K562 (cell line): ENCODE measurements around the gene HMCN2. TPM values are rescaled to one million over a fixed set of nuclear protein-coding genes. Genes with fewer than 3 reads are reported as not detected.

Source experiments
- POLR2AphosphoS2 ChIP-seq: IDR thresholded peaks from 2 replicates; pipeline ENCODE4 v1.6.1; 2012; ENCODE audit warnings: low read length, improper control_type of control experiment
- RBBP5 ChIP-seq: fragments of 200-600 bp; sonication (generic); IDR thresholded peaks from 2 replicates; pipeline ENCODE4 v1.6.1; 2012; ENCODE audit warnings: borderline replicate concordance, mild to moderate bottlenecking, low read length, control low read depth, inconsistent platforms; ENCODE audit not compliant: insufficient read depth, poor library complexity, severe bottlenecking
- RBM25 ChIP-seq: fragments of 200-400 bp; formaldehyde crosslinking; IDR thresholded peaks from 2 replicates; pipeline ENCODE4 v1.6.1; 2018; ENCODE audit warnings: low read length, low read depth, moderate library complexity; ENCODE audit not compliant: severe bottlenecking
- U2AF2 ChIP-seq: fragments of 200-400 bp; formaldehyde crosslinking; optimal IDR thresholded peaks from 2 replicates; pipeline ENCODE3; 2017; ENCODE audit warnings: low read depth, mild to moderate bottlenecking, low read length
- ZFP1 ChIP-seq: fragments of 450-650 bp; formaldehyde crosslinking; IDR thresholded peaks from 2 replicates; pipeline ENCODE4 v1.4.0; 2020; ENCODE audit warnings: mild to moderate bottlenecking, mixed read lengths
- polyA plus RNA-seq, 8 experiments: library from polyadenylated mRNA; depleted of rRNA in 4 of 8; stranded (reverse) in 5 of 8; unstranded in 3 of 8; fragments of >200 nt; fragmentation: Nextera tagmentation in 2 of 8; fragmentation: Illumina TruSeq in 1 of 8; extraction: Ambion mirVana in 2 of 8; extraction: Trizol in 1 of 8; gene quantifications; 2 replicates each; pipeline versions ENCODE4 v1.2.1 to v1.2.3, GENCODE V29; 2011 to 2014; ENCODE audit warnings: inconsistent platforms in 1 of 8, missing spikeins in 1 of 8
- total RNA-seq, 7 experiments: library from RNA; depleted of rRNA in 6 of 7; stranded (reverse); fragments of >200 nt in 6 of 7; fragmentation: Illumina TruSeq in 2 of 7; extraction: Trizol in 2 of 7; gene quantifications; 2 replicates each; pipeline versions ENCODE4 v1.2.1 to v1.2.3, GENCODE V29; 2011 to 2021; ENCODE audit warnings: low replicate concordance in 1 of 7
- TF ChIP-seq, protein P1 (sequence below): sonication (generic); formaldehyde crosslinking; IDR thresholded peaks from 2 replicates; pipeline ENCODE4 v1.8.1; 2023; ENCODE audit warnings: mild to moderate bottlenecking, missing genetic modification reagents
- TF ChIP-seq, protein P2 (sequence below): fragments of 450-650 bp; IDR thresholded peaks from 2 replicates; pipeline ENCODE4 v1.6.1; 2017; ENCODE audit warnings: antibody characterized with exemption, mild to moderate bottlenecking
- TF ChIP-seq, protein P3 (sequence below): fragments of 450-650 bp; conservative IDR thresholded peaks from 2 replicates; pipeline ENCODE4 v1.6.1; 2016; ENCODE audit warnings: missing genetic modification characterization, low read depth, mild to moderate bottlenecking, missing compliant biosample characterization, moderate library complexity
- TF ChIP-seq, protein P4 (sequence below): sonication (generic); formaldehyde crosslinking; IDR thresholded peaks from 2 replicates; pipeline ENCODE4 v1.8.0; 2022; ENCODE audit warnings: mild to moderate bottlenecking, missing genetic modification reagents

The HMCN2 gene
- total and polyA plus RNA-seq, 9 of the 15 experiments (the other 6 are each of a cell fraction or from before 2014, with no cell fraction given) = 0.01 TPM; not detected in 8

DNA sequence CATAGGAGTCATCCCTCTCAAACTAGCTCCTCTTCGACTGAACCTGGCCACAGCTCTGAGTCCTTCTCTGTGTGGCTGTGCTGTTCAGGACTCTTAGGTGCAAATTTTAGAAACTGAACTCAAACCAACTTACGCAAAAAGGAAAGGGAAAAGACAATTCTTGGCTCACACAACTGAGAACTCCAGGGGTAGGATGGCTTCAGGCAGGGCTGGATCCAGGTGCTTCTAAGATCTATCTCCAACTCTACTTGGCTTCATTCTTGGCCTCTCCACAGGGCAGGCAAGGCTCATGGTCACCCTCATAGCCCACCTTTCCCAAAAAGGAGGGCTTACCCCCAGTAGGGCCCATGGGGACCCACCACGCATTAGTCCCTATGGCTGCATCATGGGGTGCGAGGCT lies 187.3 kb downstream of the HMCN2 start (continued):
- TF ChIP-seq, protein P1, sequence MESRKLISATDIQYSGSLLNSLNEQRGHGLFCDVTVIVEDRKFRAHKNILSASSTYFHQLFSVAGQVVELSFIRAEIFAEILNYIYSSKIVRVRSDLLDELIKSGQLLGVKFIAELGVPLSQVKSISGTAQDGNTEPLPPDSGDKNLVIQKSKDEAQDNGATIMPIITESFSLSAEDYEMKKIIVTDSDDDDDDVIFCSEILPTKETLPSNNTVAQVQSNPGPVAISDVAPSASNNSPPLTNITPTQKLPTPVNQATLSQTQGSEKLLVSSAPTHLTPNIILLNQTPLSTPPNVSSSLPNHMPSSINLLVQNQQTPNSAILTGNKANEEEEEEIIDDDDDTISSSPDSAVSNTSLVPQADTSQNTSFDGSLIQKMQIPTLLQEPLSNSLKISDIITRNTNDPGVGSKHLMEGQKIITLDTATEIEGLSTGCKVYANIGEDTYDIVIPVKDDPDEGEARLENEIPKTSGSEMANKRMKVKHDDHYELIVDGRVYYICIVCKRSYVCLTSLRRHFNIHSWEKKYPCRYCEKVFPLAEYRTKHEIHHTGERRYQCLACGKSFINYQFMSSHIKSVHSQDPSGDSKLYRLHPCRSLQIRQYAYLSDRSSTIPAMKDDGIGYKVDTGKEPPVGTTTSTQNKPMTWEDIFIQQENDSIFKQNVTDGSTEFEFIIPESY (CRISPR knock-in tag) = no peak
- TF ChIP-seq RBBP5 (no peak), ZFP1 (no peak), POLR2AphosphoS2 (no peak), RBM25 (no peak), U2AF2 (no peak)
- TF ChIP-seq, protein P2, sequence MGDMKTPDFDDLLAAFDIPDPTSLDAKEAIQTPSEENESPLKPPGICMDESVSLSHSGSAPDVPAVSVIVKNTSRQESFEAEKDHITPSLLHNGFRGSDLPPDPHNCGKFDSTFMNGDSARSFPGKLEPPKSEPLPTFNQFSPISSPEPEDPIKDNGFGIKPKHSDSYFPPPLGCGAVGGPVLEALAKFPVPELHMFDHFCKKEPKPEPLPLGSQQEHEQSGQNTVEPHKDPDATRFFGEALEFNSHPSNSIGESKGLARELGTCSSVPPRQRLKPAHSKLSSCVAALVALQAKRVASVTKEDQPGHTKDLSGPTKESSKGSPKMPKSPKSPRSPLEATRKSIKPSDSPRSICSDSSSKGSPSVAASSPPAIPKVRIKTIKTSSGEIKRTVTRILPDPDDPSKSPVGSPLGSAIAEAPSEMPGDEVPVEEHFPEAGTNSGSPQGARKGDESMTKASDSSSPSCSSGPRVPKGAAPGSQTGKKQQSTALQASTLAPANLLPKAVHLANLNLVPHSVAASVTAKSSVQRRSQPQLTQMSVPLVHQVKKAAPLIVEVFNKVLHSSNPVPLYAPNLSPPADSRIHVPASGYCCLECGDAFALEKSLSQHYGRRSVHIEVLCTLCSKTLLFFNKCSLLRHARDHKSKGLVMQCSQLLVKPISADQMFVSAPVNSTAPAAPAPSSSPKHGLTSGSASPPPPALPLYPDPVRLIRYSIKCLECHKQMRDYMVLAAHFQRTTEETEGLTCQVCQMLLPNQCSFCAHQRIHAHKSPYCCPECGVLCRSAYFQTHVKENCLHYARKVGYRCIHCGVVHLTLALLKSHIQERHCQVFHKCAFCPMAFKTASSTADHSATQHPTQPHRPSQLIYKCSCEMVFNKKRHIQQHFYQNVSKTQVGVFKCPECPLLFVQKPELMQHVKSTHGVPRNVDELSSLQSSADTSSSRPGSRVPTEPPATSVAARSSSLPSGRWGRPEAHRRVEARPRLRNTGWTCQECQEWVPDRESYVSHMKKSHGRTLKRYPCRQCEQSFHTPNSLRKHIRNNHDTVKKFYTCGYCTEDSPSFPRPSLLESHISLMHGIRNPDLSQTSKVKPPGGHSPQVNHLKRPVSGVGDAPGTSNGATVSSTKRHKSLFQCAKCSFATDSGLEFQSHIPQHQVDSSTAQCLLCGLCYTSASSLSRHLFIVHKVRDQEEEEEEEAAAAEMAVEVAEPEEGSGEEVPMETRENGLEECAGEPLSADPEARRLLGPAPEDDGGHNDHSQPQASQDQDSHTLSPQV = no peak
- TF ChIP-seq, protein P3, sequence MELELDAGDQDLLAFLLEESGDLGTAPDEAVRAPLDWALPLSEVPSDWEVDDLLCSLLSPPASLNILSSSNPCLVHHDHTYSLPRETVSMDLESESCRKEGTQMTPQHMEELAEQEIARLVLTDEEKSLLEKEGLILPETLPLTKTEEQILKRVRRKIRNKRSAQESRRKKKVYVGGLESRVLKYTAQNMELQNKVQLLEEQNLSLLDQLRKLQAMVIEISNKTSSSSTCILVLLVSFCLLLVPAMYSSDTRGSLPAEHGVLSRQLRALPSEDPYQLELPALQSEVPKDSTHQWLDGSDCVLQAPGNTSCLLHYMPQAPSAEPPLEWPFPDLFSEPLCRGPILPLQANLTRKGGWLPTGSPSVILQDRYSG = no peak
- TF ChIP-seq, protein P4, sequence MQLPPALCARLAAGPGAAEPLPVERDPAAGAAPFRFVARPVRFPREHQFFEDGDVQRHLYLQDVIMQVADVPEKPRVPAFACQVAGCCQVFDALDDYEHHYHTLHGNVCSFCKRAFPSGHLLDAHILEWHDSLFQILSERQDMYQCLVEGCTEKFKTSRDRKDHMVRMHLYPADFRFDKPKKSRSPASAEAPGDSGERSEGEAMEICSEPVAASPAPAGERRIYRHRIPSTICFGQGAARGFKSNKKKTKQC = no peak
- TF ChIP-seq, all 486 proteins: peak for 0
